ENCODE data around the gene FGFR2. TPM values are rescaled to one million over a fixed set of nuclear protein-coding genes. Genes with fewer than 3 reads are reported as not detected.

The FGFR2 gene
- total and polyA plus RNA-seq, 12 donors = 19.5 to 79.2 (median 39.3) TPM

DNA sequence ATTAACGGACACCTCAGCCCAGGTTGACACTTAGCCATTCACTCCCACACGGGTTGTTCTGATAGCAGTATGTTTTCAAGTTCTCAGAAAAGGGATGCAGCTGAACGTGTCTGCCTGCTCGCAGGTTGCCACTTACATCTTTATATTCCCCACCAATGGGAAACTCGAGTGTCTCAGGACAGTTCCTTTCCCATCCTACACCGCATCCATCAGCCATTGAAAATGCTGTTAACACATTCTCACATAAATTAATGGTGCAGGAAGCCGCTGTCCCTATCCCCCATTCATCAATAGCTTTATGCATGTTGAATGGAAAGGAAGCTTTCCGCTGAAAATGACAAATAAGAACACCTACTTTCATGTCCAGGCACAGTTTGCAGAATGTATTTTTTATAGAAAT lies 1.7 kb upstream of the FGFR2 start:
- Histone ChIP-seq H3K27ac (no peak overlapping the region), H3K36me3 (replicated peaks in 1 of 2) (no peaks in the 10 kb centered on the region), H3K4me3 (no peak overlapping the region), H3K9me3 (replicated peaks in 1 of 3) (no peaks in the 10 kb centered on the region), H3K27me3 (no peaks in the 10 kb centered on the region), H3K4me1 (replicated peaks in 1 of 2) (peaks cover 0 to 13% of the 10 kb centered on the region in 2 donors)
- WGBS, 4 donors = 64 to 78% (median 69%) methylated on average over 8 of the region's 8 CpGs
- intact Hi-C loops (cut with DNase I) = no loop called here
- no peak for TF ChIP-seq POLR2A (IDR thresholded peaks at IDR 0.05)
- TF ChIP-seq, protein P1, sequence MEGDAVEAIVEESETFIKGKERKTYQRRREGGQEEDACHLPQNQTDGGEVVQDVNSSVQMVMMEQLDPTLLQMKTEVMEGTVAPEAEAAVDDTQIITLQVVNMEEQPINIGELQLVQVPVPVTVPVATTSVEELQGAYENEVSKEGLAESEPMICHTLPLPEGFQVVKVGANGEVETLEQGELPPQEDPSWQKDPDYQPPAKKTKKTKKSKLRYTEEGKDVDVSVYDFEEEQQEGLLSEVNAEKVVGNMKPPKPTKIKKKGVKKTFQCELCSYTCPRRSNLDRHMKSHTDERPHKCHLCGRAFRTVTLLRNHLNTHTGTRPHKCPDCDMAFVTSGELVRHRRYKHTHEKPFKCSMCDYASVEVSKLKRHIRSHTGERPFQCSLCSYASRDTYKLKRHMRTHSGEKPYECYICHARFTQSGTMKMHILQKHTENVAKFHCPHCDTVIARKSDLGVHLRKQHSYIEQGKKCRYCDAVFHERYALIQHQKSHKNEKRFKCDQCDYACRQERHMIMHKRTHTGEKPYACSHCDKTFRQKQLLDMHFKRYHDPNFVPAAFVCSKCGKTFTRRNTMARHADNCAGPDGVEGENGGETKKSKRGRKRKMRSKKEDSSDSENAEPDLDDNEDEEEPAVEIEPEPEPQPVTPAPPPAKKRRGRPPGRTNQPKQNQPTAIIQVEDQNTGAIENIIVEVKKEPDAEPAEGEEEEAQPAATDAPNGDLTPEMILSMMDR (IDR thresholded peaks at IDR 0.05) = no peak
- DNase-seq = no peak

DNA sequence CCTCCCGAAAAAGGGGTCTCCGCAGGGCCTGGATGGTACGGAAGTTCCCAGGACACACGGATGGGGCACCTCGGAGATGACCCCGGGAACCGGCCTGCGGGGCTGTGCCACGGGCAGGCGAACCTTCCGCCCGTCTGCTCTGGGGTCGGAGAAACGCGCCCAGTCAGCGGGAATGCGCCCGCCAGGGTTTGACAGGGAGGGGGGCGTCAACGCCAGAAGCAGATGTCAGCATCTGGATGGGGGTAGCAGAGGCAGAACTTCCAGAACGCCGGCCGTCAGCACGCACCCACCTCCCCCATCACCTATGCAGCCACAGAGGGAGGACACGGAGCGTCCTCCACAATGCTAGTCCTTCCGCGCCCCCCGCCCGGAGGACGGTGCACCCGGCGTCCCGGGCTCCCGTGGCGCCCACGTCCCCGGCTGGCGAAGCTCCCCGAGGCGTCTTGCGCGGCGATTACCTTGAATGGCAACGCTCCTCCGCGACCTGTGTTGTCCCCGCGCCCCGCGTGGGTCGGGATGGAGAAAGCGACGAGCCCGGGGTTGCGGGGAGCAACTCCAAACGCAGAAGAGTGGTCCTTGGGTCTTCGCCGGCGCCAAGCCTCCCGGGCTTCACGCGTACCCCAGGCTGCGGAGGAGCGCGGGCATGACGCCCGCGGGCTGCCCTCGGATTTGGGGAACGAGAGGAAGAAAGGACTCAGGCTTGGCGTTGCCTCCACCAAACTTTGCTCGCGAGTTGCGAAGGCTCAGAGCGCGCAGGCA lies 561 bp downstream of the FGFR2 start:
- intact Hi-C loops (cut with DNase I) = no loop called here

DNA sequence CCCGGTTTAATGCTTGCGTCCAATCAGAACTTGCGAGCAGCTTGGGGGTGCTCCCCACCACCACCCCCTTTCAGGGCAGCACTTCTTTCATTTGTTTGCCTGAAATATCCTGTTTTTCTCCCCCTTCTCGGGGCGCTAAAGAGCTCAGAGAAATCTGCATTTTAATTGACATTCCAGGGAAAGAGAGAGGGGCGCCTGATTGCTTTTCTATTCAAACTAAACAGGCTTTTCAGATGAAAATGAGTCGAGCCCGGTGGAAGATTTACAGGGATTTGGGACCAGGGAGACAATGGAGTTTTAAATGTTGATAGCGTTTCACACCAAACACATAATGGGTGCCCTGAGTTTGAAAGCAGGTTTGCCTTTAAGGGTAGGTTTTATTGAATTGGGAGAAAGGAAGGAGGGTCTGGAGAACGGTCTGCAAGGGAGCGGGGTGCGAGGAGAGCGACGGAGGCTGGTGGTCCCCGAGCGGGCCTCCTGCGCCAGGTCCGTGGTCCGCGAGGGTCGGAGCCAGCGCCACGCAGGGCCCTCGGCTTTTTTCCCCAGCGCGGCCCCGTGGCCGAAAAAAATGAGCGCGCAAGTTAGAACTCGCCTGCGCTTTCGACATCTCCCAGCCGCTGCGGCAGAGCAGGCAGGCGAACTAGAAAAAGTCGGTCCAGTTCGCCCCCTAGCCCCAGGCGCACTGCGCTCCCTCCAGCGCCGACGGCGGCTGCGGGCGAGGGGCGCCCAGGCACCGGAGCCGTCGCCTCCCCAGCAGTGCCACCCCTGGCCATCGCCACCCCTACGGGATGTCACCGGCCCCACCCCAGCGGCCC lies 1.3 kb downstream of the FGFR2 start:
- intact Hi-C loops (cut with DNase I) = no loop called here
- WGBS, 4 donors = 4 to 11% (median 6%) methylated on average over 20 to 54 of the region's 54 CpGs

More for the DNA sequence above, 561 bp downstream of the FGFR2 start:
- peak overlapping the region; percentile 18 to 57 (median 40) for H3K4me3 ChIP-seq
- peak overlapping the region in 4 of 5 donors; percentile 48 to 88 (median 74) for H3K27ac ChIP-seq
- TF ChIP-seq, protein P1 (IDR thresholded peaks at IDR 0.05) = no peak
- no peak for TF ChIP-seq POLR2A (IDR thresholded peaks at IDR 0.05)
- H3K27me3 ChIP-seq = no peaks in the 10 kb centered on the region
- H3K36me3 ChIP-seq (replicated peaks in 1 of 2) = no peaks in the 10 kb centered on the region
- peak in 5 of 7 donors; percentile 28 to 57 (median 45) for DNase-seq
- 1 to 2% (median 1%) methylated on average over 15 to 77 of the region's 77 CpGs for WGBS, 4 donors
- no peaks in the 10 kb centered on the region for H3K9me3 ChIP-seq (replicated peaks in 1 of 3)
- H3K4me1 ChIP-seq (replicated peaks in 1 of 2) = peaks cover 7 to 31% of the 10 kb centered on the region in 2 donors

More for the DNA sequence above, 1.3 kb downstream of the FGFR2 start:
- no peaks in the 10 kb centered on the region for H3K36me3 ChIP-seq (replicated peaks in 1 of 2)
- H3K27ac ChIP-seq = peak overlapping the region in 3 of 5 donors; percentile 68 to 88 (median 80)
- H3K27me3 ChIP-seq = no peaks in the 10 kb centered on the region
- H3K4me1 ChIP-seq (replicated peaks in 1 of 2) = peaks cover 7 to 31% of the 10 kb centered on the region in 2 donors
- H3K9me3 ChIP-seq (replicated peaks in 1 of 3) = no peaks in the 10 kb centered on the region
- DNase-seq = peak in 6 of 7 donors; percentile 61 to 76 (median 68)
- H3K4me3 ChIP-seq = peak overlapping the region in 3 of 4 donors; percentile 23 to 57 (median 57)
- peak in 1 of 2 donors; percentile 40 for TF ChIP-seq POLR2A (IDR thresholded peaks at IDR 0.05)
- TF ChIP-seq, protein P1 (IDR thresholded peaks at IDR 0.05) = peak in 3 of 6 experiments; percentile 5 to 27 (median 11)
